Fibroblast of mammary gland (primary cell): ENCODE results near the gene ZNF689.

ENCODE experiments used
- DNase-seq: peaks from one replicate; pipeline ENCODE4 v3.0.0-alpha.2; 2010; ENCODE audit warnings: low read depth
- H3K4me3 ChIP-seq: 2 replicates; pipeline ENCODE4 v1.5.1; 2011; ENCODE audit warnings: low read depth, mild to moderate bottlenecking, low read length, moderate library complexity; ENCODE audit not compliant: control insufficient read depth
- CTCF ChIP-seq: conservative IDR thresholded peaks from 2 replicates; pipeline ENCODE4 v1.5.1; 2011; ENCODE audit warnings: low read depth, low read length, inconsistent platforms; ENCODE audit not compliant: control insufficient read depth, insufficient read depth

Gene ZNF689

GRCh38 chr16:30655815-30656347 is 45.7 kb upstream of the ZNF689 start:
- H3K4me3 ChIP-seq: no peak overlapping the region
- TF ChIP-seq CTCF: no peak
- no peak for DNase-seq

GRCh38 chr16:30654856-30655255 is 44.7 kb upstream of the ZNF689 start:
- no peak overlapping the region for H3K4me3 ChIP-seq

GRCh38 chr16:30652718-30653117 is 42.5 kb upstream of the ZNF689 start:
- no peak for TF ChIP-seq CTCF
- no peak overlapping the region for H3K4me3 ChIP-seq

More at GRCh38 chr16:30654856-30655255, 44.7 kb upstream of the ZNF689 start:
- DNase-seq: no peak
- no peak for TF ChIP-seq CTCF

GRCh38 chr16:30652005-30652296 is 41.8 kb upstream of the ZNF689 start:
- peak overlapping the region; percentile 90 for H3K4me3 ChIP-seq
- no peak for TF ChIP-seq CTCF
- no peak for DNase-seq

More at GRCh38 chr16:30652718-30653117, 42.5 kb upstream of the ZNF689 start:
- DNase-seq: no peak

- peak overlapping the region; percentile 90 for H3K4me3 ChIP-seq
- peak; percentile 60 for DNase-seq
- TF ChIP-seq CTCF: peak; percentile 32
Measured at GRCh38 chr16:30651124-30652004, 41.2 kb upstream of the ZNF689 start.

- peak within 1 kb of the TSS; percentile 90 for H3K4me3 ChIP-seq
- DNase-seq: peak; percentile 99
- TF ChIP-seq CTCF: no peak
Measured at GRCh38 chr16:30650369-30651123, 40.4 kb upstream of the ZNF689 start, which contains the start of gene PRR14. Gene PRR14 (plus strand): TSS chr16:30650960. CDS start chr16:30651646, 686 bp downstream.
